Suprapubic skin (tissue), 4 donors: ENCODE results near the gene ZC4H2. TPM values are rescaled to one million over a fixed set of nuclear protein-coding genes. Genes with fewer than 3 reads are reported as not detected.
"Not testable (repeated sequence)": the region's sequence is repeated elsewhere in the genome, so short reads cannot be mapped to it uniquely, and the experiment has no call there.

Experiments
- DNase-seq, 2 donors: peaks; one replicate each; pipeline ENCODE4 v3.0.0-alpha.2; 2019; ENCODE audit warnings: low spot score in 2 of 2
- H3K27ac ChIP-seq: fragments of 200-600 bp; sonication (generic); one replicate; pipeline ENCODE4 v1.5.1; 2019
- H3K27me3 ChIP-seq: fragments of 200-600 bp; sonication (generic); one replicate; pipeline ENCODE4 v1.5.1; 2019
- H3K36me3 ChIP-seq: fragments of 200-600 bp; sonication (generic); one replicate; pipeline ENCODE4 v1.5.1; 2019
- H3K4me1 ChIP-seq: fragments of 200-600 bp; sonication (generic); one replicate; pipeline ENCODE4 v1.5.1; 2019
- H3K4me3 ChIP-seq: fragments of 200-600 bp; sonication (generic); one replicate; pipeline ENCODE4 v1.5.1; 2019; ENCODE audit warnings: mild to moderate bottlenecking
- H3K9me3 ChIP-seq: fragments of 200-600 bp; sonication (generic); one replicate; pipeline ENCODE4 v1.5.1; 2019
- EP300 ChIP-seq: sonication (generic); formaldehyde crosslinking; IDR thresholded peaks from one replicate; pipeline ENCODE4 v1.6.1; 2017; ENCODE audit warnings: antibody characterized with exemption
- POLR2A ChIP-seq, 2 donors: fragments of 450-650 bp; IDR thresholded peaks; one replicate each; pipeline ENCODE4 v1.6.1; 2017; ENCODE audit warnings: antibody characterized with exemption in 2 of 2, mild to moderate bottlenecking in 2 of 2, moderate library complexity in 2 of 2
- POLR2AphosphoS5 ChIP-seq, 3 donors: sonication (generic); formaldehyde crosslinking; IDR thresholded peaks; one replicate each; pipeline ENCODE4 v1.6.1; 2017; ENCODE audit warnings: antibody characterized with exemption in 3 of 3
- WGBS: methylation state at CpG from one replicate; pipeline ENCODE4 v1.1.5; 2018; 5-methylcytosine and 5-hydroxymethylcytosine counted together
- total RNA-seq, 4 donors: library from RNA; depleted of rRNA; stranded (reverse); fragments of >200 nt; gene quantifications; one replicate each; pipeline ENCODE4 v1.1.0, GENCODE V29; 2016
- TF ChIP-seq, protein P1 (sequence below), 2 donors: fragments of 200-600 bp in 1 of 2; fragments of 450-650 bp in 1 of 2; sonication (generic) in 1 of 2; IDR thresholded peaks; one replicate each; pipeline ENCODE4 v1.5.1; 2016 to 2019; ENCODE audit warnings: antibody characterized with exemption in 2 of 2, mild to moderate bottlenecking in 1 of 2, moderate library complexity in 1 of 2

Gene ZC4H2, protein sequence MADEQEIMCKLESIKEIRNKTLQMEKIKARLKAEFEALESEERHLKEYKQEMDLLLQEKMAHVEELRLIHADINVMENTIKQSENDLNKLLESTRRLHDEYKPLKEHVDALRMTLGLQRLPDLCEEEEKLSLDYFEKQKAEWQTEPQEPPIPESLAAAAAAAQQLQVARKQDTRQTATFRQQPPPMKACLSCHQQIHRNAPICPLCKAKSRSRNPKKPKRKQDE
- 1 to 10 TPM; 2.8 to 7.0 (median 6.1) TPM for total RNA-seq

DNA sequence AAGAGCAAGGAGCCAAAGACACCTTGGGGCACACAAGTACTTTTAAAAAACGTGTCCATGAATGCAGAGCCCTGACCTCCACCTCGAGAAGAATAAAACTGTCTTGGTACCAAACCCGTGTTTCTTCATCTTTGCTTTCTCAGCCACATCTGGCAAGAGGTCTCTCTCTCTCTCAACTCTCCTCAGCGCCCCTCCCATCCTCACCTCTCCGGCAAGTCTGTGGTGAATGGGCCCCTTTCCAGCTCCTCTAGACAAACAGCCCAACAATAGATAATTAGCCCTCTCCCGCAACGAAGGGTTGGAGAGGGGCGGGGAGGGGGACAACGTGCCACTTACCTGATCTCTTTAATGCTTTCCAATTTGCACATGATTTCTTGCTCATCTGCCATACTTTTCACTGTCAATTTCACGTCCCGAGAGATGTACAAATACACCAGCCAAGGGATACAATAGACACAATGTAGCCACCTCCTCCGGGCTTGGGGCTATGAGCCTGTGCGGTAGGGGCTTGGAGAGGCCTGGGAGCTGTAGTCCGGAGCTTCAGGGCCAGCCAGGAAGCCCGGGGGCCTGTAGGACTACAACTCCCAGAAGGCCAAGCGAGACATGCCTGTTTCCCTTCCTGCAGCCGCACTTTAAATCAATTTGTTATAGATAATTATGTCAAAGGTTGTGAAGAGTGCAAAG lies at the start of gene ZC4H2:
Gene ZC4H2 (minus strand): TSS at position 462 of the 684 bp plus-strand sequence. CDS start 73 bp downstream, at position 389.
- Histone ChIP-seq H3K4me1 (peaks cover 3% of the 10 kb centered on the region), H3K9me3 (no peaks in the 10 kb centered on the region), H3K36me3 (no peaks in the 10 kb centered on the region), H3K27ac (no peak within 1 kb of the TSS), H3K4me3 (peak within 1 kb of the TSS; percentile 57), H3K27me3 (no peaks in the 10 kb centered on the region)
- TF ChIP-seq, protein P1, sequence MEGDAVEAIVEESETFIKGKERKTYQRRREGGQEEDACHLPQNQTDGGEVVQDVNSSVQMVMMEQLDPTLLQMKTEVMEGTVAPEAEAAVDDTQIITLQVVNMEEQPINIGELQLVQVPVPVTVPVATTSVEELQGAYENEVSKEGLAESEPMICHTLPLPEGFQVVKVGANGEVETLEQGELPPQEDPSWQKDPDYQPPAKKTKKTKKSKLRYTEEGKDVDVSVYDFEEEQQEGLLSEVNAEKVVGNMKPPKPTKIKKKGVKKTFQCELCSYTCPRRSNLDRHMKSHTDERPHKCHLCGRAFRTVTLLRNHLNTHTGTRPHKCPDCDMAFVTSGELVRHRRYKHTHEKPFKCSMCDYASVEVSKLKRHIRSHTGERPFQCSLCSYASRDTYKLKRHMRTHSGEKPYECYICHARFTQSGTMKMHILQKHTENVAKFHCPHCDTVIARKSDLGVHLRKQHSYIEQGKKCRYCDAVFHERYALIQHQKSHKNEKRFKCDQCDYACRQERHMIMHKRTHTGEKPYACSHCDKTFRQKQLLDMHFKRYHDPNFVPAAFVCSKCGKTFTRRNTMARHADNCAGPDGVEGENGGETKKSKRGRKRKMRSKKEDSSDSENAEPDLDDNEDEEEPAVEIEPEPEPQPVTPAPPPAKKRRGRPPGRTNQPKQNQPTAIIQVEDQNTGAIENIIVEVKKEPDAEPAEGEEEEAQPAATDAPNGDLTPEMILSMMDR (IDR thresholded peaks at IDR 0.05) = no peak
- TF ChIP-seq POLR2AphosphoS5 (IDR thresholded peaks at IDR 0.05) (no peak), POLR2A (IDR thresholded peaks at IDR 0.05) (no peak), EP300 (no peak)
- 23% methylated on average over 17 of the region's 17 CpGs for WGBS
- DNase-seq = peak; percentile 72 to 73

DNA sequence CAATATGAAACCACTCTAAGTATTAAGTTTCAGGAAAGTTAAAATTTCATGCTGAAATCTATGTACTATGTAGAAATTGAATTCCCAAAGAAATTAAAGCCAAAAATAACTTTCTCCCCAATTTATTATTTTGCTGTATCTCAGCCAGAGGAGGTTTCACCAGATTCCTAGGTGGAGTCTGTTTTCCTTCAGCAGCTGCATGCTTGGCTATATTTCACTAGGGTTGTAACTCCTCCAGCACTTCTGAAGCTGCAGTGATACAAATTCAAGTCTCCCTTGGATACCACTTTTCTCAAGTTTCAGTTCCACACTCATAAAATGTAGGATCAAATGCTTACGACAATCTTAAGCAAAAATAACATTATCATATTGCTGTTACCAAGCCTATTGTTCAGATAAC lies 41.2 kb upstream of the ZC4H2 start:
- Histone ChIP-seq H3K27me3 (no peaks in the 10 kb centered on the region), H3K9me3 (no peaks in the 10 kb centered on the region), H3K36me3 (no peaks in the 10 kb centered on the region), H3K4me1 (no peaks in the 10 kb centered on the region), H3K27ac (no peak overlapping the region), H3K4me3 (no peak overlapping the region)
- TF ChIP-seq EP300 (no peak), POLR2AphosphoS5 (IDR thresholded peaks at IDR 0.05) (no peak), POLR2A (IDR thresholded peaks at IDR 0.05) (no peak)
- TF ChIP-seq, protein P1 (IDR thresholded peaks at IDR 0.05) = no peak
- DNase-seq = no peak
- 47% methylated on average over 1 of the region's 1 CpG for WGBS

DNA sequence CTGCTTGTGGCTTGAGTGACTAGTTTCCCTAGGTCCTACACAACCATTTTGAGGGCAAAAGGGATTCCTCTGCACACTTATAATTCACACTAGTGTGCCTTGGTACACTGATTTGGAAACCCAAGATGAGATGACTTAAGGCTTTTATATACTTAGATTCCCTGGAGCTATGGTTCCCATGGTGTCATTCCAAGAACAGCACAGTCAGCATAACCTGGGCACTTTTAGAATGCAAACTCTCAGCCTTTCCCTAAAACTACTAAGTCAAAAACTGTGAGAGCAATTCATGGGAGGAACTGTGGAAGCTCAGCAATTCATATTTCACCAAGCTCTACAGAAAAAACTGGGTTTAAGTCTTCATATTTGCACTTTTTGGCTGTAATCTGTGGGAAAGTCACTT lies 38.0 kb upstream of the ZC4H2 start:
- Histone ChIP-seq H3K27ac (no peak overlapping the region), H3K4me3 (no peak overlapping the region), H3K27me3 (no peaks in the 10 kb centered on the region), H3K9me3 (no peaks in the 10 kb centered on the region), H3K36me3 (no peaks in the 10 kb centered on the region), H3K4me1 (no peaks in the 10 kb centered on the region)
- no peak for DNase-seq
- TF ChIP-seq POLR2AphosphoS5 (IDR thresholded peaks at IDR 0.05) = no peak

DNA sequence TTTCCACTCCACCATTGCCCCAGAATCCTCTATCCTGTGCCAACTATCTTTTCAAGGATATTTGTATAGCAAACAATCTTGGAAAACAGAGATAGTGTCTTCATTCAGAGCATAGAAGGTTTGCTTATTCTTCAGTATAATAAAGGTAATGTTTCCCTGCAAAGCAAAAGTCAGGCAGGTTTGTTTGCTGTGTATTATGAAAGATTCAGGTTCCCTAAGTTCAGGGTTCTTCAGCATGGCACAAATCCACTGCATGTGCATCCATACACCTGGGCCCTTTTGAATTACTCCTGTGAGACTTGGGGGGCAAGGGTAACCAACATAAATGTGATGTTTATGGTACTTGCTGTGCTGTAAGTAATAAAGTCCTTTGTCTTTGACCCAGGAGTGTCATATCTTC lies 33.2 kb upstream of the ZC4H2 start:
- Histone ChIP-seq H3K9me3 (no peaks in the 10 kb centered on the region), H3K36me3 (no peaks in the 10 kb centered on the region), H3K4me3 (no peak overlapping the region), H3K27ac (no peak overlapping the region), H3K27me3 (no peaks in the 10 kb centered on the region), H3K4me1 (no peaks in the 10 kb centered on the region)
- TF ChIP-seq EP300 = no peak
- no peak for DNase-seq

DNA sequence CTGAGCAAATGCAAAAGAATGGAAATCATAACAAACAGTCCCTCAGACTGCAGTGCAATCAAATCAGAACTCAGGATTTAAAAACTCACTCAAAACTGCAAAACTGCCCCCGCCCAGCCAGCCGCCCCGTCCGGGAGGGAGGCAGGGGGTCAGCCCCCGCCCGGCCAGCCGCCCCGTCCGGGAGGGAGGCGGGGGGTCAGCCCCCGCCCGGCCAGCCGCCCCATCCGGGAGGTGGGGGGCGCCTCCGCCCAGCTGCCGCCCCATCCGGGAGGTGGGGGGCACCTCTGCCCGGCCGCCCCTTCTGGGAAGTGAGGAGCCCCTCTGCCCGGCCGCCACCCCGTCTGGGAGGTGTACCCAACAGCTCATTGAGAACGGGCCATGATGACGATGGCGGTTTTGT lies 26.0 kb upstream of the ZC4H2 start:
- H3K9me3 ChIP-seq, H3K4me3 ChIP-seq, H3K36me3 ChIP-seq, H3K27ac ChIP-seq, H3K4me1 ChIP-seq, H3K27me3 ChIP-seq, DNase-seq: not testable (repeated sequence)
- 98% methylated on average over 6 of the region's 26 CpGs for WGBS

DNA sequence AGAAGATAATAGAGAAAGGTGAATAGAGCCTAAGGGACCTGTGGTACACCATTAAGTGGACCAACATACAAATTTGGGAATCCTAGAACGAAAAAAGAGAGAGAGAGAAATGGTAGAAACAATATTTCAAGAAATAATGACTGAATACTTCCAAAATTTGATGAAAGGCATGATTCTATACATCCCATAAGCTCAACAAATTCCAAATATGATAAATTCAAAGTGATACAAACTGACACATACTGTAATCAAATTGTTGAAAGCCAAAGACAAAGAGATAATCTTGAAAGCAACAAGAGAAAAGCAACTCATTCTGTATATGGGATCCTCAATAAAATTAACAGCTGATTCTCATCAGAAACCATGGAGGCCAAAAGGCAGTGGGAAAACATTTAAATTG lies 20.6 kb upstream of the ZC4H2 start:
- H3K27ac ChIP-seq = no peak overlapping the region
- no peaks in the 10 kb centered on the region for H3K27me3 ChIP-seq
- no peaks in the 10 kb centered on the region for H3K4me1 ChIP-seq
- H3K9me3 ChIP-seq = no peaks in the 10 kb centered on the region
- TF ChIP-seq, protein P1 (IDR thresholded peaks at IDR 0.05) = no peak
- TF ChIP-seq EP300 (no peak), POLR2A (IDR thresholded peaks at IDR 0.05) (no peak), POLR2AphosphoS5 (IDR thresholded peaks at IDR 0.05) (no peak)
- no peak overlapping the region for H3K4me3 ChIP-seq
- no peaks in the 10 kb centered on the region for H3K36me3 ChIP-seq
- 26% methylated on average over 1 of the region's 1 CpG for WGBS
- no peak for DNase-seq
